GM23338 (cell line): ENCODE measurements around the gene ARRDC1. TPM values are rescaled to one million over a fixed set of nuclear protein-coding genes. Genes with fewer than 3 reads are reported as not detected.

ENCODE experiments used
- ATAC-seq: fragments of 200-7000 bp; cut with Tn5 transposase; 3 replicates; pipeline ENCODE4 v1.9.1; 2020
- DNase-seq: peaks from one replicate; pipeline ENCODE4 v3.0.0-alpha.2; 2015; ENCODE audit warnings: low spot score
- H2AFZ ChIP-seq: fragments of 200-600 bp; sonication (generic); 2 replicates; pipeline ENCODE4 v1.8.0; 2016; ENCODE audit warnings: antibody characterized with exemption, mild to moderate bottlenecking, moderate library complexity
- H3F3A ChIP-seq: fragments of 200-600 bp; sonication (generic); replicated peaks from 2 replicates; pipeline ENCODE4 v1.8.0; 2017; ENCODE audit warnings: antibody characterized with exemption, mixed run types, low read depth
- H3K27ac ChIP-seq: fragments of 200-600 bp; sonication (generic); 2 replicates; pipeline ENCODE4 v1.6.1; 2016; ENCODE audit warnings: low read depth
- H3K27me3 ChIP-seq: fragments of 200-600 bp; sonication (generic); 2 replicates; pipeline ENCODE4 v1.8.0; 2016; ENCODE audit warnings: mild to moderate bottlenecking, mixed run types, moderate library complexity; ENCODE audit not compliant: insufficient read depth
- H3K36me3 ChIP-seq: fragments of 200-600 bp; sonication (generic); 2 replicates; pipeline ENCODE4 v1.8.0; 2016; ENCODE audit warnings: mild to moderate bottlenecking; ENCODE audit not compliant: insufficient read depth
- H3K4me1 ChIP-seq: fragments of 200-600 bp; sonication (generic); 2 replicates; pipeline ENCODE4 v1.8.0; 2016; ENCODE audit warnings: mild to moderate bottlenecking, moderate library complexity; ENCODE audit not compliant: insufficient read depth
- H3K4me2 ChIP-seq: fragments of 200-600 bp; sonication (generic); 2 replicates; pipeline ENCODE4 v1.7.1; 2017; ENCODE audit warnings: mixed run types
- H3K4me3 ChIP-seq: fragments of 200-600 bp; sonication (generic); 2 replicates; pipeline ENCODE4 v1.6.1; 2016; ENCODE audit warnings: mixed run types
- H3K79me2 ChIP-seq: fragments of 200-600 bp; sonication (generic); replicated peaks from 2 replicates; pipeline ENCODE4 v1.8.0; 2017; ENCODE audit warnings: mild to moderate bottlenecking; ENCODE audit not compliant: insufficient read depth
- H3K9me2 ChIP-seq: fragments of 200-600 bp; sonication (generic); 2 replicates; pipeline ENCODE4 v1.8.0; 2017; ENCODE audit not compliant: insufficient read depth
- H4K20me1 ChIP-seq: fragments of 200-600 bp; sonication (generic); replicated peaks from 2 replicates; pipeline ENCODE4 v1.8.0; 2017; ENCODE audit warnings: mild to moderate bottlenecking; ENCODE audit not compliant: insufficient read depth
- H3K27ac Mint-ChIP-seq: 2 replicates; pipeline ENCODE4 v1.8.0; 2020; ENCODE audit warnings: inconsistent platforms, mild to moderate bottlenecking, moderate library complexity, mixed read lengths
- H3K27me3 Mint-ChIP-seq: 3 replicates; pipeline ENCODE4 v1.8.0; 2022; ENCODE audit warnings: low read depth, mild to moderate bottlenecking, moderate library complexity, mixed read lengths, inconsistent platforms; ENCODE audit not compliant: insufficient read depth, poor library complexity
- H3K36me3 Mint-ChIP-seq: 3 replicates; pipeline ENCODE4 v1.8.0; 2021; ENCODE audit warnings: low read depth, mild to moderate bottlenecking, inconsistent platforms, moderate library complexity, mixed read lengths
- H3K4me1 Mint-ChIP-seq: 3 replicates; pipeline ENCODE4 v1.8.0; 2020; ENCODE audit warnings: mild to moderate bottlenecking, inconsistent platforms, mixed read lengths
- H3K4me3 Mint-ChIP-seq: 3 replicates; pipeline ENCODE4 v1.8.0; 2021; ENCODE audit warnings: moderate library complexity, mild to moderate bottlenecking, inconsistent platforms, mixed read lengths
- H3K9me3 Mint-ChIP-seq: 3 replicates; pipeline ENCODE4 v1.8.0; 2020; ENCODE audit warnings: moderate library complexity, mild to moderate bottlenecking, inconsistent platforms, mixed read lengths
- EZH2 ChIP-seq: fragments of 200-600 bp; sonication (generic); IDR thresholded peaks from one replicate; pipeline ENCODE4 v1.8.0; 2017; ENCODE audit warnings: antibody characterized with exemption, mild to moderate bottlenecking, low read depth; ENCODE audit not compliant: unreplicated experiment
- EZH2phosphoT487 ChIP-seq: fragments of 200-600 bp; sonication (generic); IDR thresholded peaks from one replicate; pipeline ENCODE4 v1.8.1; 2018; ENCODE audit warnings: antibody characterized with exemption; ENCODE audit not compliant: unreplicated experiment
- JUNB ChIP-seq: IDR thresholded peaks from one replicate; pipeline ENCODE4 v1.6.1; 2016; ENCODE audit warnings: antibody characterized with exemption; ENCODE audit not compliant: unreplicated experiment
- NANOG ChIP-seq: IDR thresholded peaks from 2 replicates; pipeline ENCODE4 v1.6.1; 2016; ENCODE audit warnings: antibody characterized with exemption, borderline replicate concordance
- STAT1 ChIP-seq: IDR thresholded peaks from one replicate; pipeline ENCODE4 v1.6.1; 2016; ENCODE audit warnings: antibody characterized with exemption; ENCODE audit not compliant: unreplicated experiment
- ZNF114 ChIP-seq: fragments of 250-450 bp; sonication (Bioruptor Pico); IDR thresholded peaks from 2 replicates; pipeline ENCODE4 v1.5.0; 2020; ENCODE audit warnings: mild to moderate bottlenecking, moderate library complexity
- ZNF331 ChIP-seq: fragments of 250-450 bp; sonication (Bioruptor Pico); IDR thresholded peaks from 2 replicates; pipeline ENCODE4 v1.5.0; 2020; ENCODE audit warnings: low read depth, mild to moderate bottlenecking, moderate library complexity
- polyA plus RNA-seq: library from polyadenylated mRNA; unstranded; fragments of >200 nt; fragmentation: Nextera tagmentation; extraction: Ambion mirVana; gene quantifications from 2 replicates; pipeline ENCODE4 v1.2.1, GENCODE V29; 2016
- total RNA-seq: library from RNA; depleted of rRNA; stranded (reverse); fragments of >200 nt; shearing (Covaris generic); gene quantifications from 2 replicates; pipeline ENCODE4 v1.2.3, GENCODE V29; 2014
- TF ChIP-seq, protein P1 (sequence below), 2 experiments: fragments of 200-600 bp in 1 of 2; sonication (generic) in 1 of 2; conservative IDR thresholded peaks; 2 replicates each; pipeline versions ENCODE4 v1.5.1 to v1.6.1; 2016 to 2017; ENCODE audit warnings: antibody characterized with exemption in 2 of 2, low read depth in 2 of 2, mild to moderate bottlenecking in 2 of 2, moderate library complexity in 1 of 2
- TF ChIP-seq, protein P2 (sequence below): IDR thresholded peaks from one replicate; pipeline ENCODE4 v1.6.1; 2018; ENCODE audit warnings: antibody characterized with exemption; ENCODE audit not compliant: unreplicated experiment
- TF ChIP-seq, protein P3 (sequence below): IDR thresholded peaks from 2 replicates; pipeline ENCODE4 v1.6.1; 2016; ENCODE audit warnings: antibody characterized with exemption

ARRDC1 gene
- total and polyA plus RNA-seq, 2 experiments from 2014 or later: 36.6 to 63.8 TPM

DNA sequence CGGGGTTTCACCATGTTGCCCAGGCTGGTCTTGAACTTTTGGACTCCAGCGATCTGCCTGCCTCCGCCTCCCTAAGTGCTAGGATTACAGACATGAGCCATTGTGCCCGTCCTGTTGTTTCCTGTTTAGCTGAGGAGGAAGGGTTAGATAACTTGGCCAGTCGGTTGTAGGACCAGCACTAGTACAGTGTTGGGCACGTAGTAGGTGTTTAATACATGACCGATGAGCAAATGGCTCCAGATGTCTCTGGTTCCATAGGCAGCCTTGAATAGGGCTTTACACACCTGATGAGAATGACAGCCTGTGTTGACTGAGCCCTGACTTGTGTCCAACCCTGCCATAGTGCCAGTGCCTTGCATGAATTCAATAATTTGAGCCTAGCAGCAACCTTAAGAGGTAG, 15.1 kb downstream of the ARRDC1 start:
- Histone ChIP-seq H3K4me2 (peak overlapping the region; percentile 96; the same call in 1 of the 2 replicates), H3K36me3 (no peaks in the 10 kb centered on the region), H3K79me2 (peaks cover 77% of the 10 kb centered on the region), H3K27ac (0 out of 2 replicates have a peak overlapping the region, but pooled peaks have one; percentile 39), H3K4me1 (peaks cover 25% of the 10 kb centered on the region), H3F3A (peaks cover 34% of the 10 kb centered on the region), H3K9me2 (no peaks in the 10 kb centered on the region), H2AFZ (no peak overlapping the region), H3K4me3 (peak overlapping the region; percentile 99), H3K27me3 (no peaks in the 10 kb centered on the region), H4K20me1 (peaks cover 43% of the 10 kb centered on the region)
- peaks cover 36% of the 10 kb centered on the region for H3K4me1 Mint-ChIP-seq
- no peak overlapping the region for H3K27ac Mint-ChIP-seq
- peaks cover 15% of the 10 kb centered on the region for H3K27me3 Mint-ChIP-seq
- ATAC-seq: no peak
- H3K9me3 Mint-ChIP-seq: no peaks in the 10 kb centered on the region; the same call in 1 of the 3 replicates
- H3K36me3 Mint-ChIP-seq: peaks cover 58% of the 10 kb centered on the region
- H3K4me3 Mint-ChIP-seq: peak overlapping the region; percentile 93
- DNase-seq: no peak
- no peak for TF ChIP-seq EZH2phosphoT487
- no peak for TF ChIP-seq JUNB
- TF ChIP-seq EZH2: no peak
- TF ChIP-seq ZNF114 (CRISPR knock-in tag): no peak
- TF ChIP-seq STAT1: no peak
- TF ChIP-seq NANOG: no peak
- TF ChIP-seq, protein P1, sequence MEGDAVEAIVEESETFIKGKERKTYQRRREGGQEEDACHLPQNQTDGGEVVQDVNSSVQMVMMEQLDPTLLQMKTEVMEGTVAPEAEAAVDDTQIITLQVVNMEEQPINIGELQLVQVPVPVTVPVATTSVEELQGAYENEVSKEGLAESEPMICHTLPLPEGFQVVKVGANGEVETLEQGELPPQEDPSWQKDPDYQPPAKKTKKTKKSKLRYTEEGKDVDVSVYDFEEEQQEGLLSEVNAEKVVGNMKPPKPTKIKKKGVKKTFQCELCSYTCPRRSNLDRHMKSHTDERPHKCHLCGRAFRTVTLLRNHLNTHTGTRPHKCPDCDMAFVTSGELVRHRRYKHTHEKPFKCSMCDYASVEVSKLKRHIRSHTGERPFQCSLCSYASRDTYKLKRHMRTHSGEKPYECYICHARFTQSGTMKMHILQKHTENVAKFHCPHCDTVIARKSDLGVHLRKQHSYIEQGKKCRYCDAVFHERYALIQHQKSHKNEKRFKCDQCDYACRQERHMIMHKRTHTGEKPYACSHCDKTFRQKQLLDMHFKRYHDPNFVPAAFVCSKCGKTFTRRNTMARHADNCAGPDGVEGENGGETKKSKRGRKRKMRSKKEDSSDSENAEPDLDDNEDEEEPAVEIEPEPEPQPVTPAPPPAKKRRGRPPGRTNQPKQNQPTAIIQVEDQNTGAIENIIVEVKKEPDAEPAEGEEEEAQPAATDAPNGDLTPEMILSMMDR (conservative IDR thresholded peaks at IDR 0.05; ENCODE audit: low read depth in 2 of 2): no peak
- TF ChIP-seq, protein P2, sequence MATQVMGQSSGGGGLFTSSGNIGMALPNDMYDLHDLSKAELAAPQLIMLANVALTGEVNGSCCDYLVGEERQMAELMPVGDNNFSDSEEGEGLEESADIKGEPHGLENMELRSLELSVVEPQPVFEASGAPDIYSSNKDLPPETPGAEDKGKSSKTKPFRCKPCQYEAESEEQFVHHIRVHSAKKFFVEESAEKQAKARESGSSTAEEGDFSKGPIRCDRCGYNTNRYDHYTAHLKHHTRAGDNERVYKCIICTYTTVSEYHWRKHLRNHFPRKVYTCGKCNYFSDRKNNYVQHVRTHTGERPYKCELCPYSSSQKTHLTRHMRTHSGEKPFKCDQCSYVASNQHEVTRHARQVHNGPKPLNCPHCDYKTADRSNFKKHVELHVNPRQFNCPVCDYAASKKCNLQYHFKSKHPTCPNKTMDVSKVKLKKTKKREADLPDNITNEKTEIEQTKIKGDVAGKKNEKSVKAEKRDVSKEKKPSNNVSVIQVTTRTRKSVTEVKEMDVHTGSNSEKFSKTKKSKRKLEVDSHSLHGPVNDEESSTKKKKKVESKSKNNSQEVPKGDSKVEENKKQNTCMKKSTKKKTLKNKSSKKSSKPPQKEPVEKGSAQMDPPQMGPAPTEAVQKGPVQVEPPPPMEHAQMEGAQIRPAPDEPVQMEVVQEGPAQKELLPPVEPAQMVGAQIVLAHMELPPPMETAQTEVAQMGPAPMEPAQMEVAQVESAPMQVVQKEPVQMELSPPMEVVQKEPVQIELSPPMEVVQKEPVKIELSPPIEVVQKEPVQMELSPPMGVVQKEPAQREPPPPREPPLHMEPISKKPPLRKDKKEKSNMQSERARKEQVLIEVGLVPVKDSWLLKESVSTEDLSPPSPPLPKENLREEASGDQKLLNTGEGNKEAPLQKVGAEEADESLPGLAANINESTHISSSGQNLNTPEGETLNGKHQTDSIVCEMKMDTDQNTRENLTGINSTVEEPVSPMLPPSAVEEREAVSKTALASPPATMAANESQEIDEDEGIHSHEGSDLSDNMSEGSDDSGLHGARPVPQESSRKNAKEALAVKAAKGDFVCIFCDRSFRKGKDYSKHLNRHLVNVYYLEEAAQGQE: no peak
- no peak for TF ChIP-seq ZNF331 (CRISPR knock-in tag)
- TF ChIP-seq, protein P3, sequence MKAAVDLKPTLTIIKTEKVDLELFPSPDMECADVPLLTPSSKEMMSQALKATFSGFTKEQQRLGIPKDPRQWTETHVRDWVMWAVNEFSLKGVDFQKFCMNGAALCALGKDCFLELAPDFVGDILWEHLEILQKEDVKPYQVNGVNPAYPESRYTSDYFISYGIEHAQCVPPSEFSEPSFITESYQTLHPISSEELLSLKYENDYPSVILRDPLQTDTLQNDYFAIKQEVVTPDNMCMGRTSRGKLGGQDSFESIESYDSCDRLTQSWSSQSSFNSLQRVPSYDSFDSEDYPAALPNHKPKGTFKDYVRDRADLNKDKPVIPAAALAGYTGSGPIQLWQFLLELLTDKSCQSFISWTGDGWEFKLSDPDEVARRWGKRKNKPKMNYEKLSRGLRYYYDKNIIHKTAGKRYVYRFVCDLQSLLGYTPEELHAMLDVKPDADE: no peak
